ENCODE results near the gene FADS3.

Gene FADS3

GRCh38 chr11:61850687-61851086, 40.7 kb downstream of the FADS3 start:
- Mint-ChIP-seq H3K27me3 (no peaks in the 10 kb centered on the region), H3K9me3 (peaks cover 2% of the 10 kb centered on the region), H3K4me3 (no peak overlapping the region), H3K4me1 (no peaks in the 10 kb centered on the region), H3K27ac (no peak overlapping the region), H3K36me3 (peaks cover 65% of the 10 kb centered on the region)
- no peak for ATAC-seq

- no peaks in the 10 kb centered on the region for H3K4me1 Mint-ChIP-seq
- peaks cover 8% of the 10 kb centered on the region for H3K27me3 Mint-ChIP-seq
- no peak overlapping the region for H3K4me3 Mint-ChIP-seq
- no peak for ATAC-seq
- peaks cover 66% of the 10 kb centered on the region for H3K36me3 Mint-ChIP-seq
- peaks cover 2% of the 10 kb centered on the region for H3K9me3 Mint-ChIP-seq
- no peak overlapping the region for H3K27ac Mint-ChIP-seq
These were observed 42.7 kb downstream of the FADS3 start for GRCh38 chr11:61848631-61849030.

GRCh38 chr11:61847914-61848581, 43.3 kb downstream of the FADS3 start:
- Mint-ChIP-seq H3K4me3 (no peak overlapping the region), H3K4me1 (no peaks in the 10 kb centered on the region), H3K27me3 (peaks cover 8% of the 10 kb centered on the region), H3K27ac (no peak overlapping the region), H3K36me3 (peaks cover 62% of the 10 kb centered on the region), H3K9me3 (peaks cover 2% of the 10 kb centered on the region)
- ATAC-seq, result no peak

GRCh38 chr11:61846362-61847020, 44.9 kb downstream of the FADS3 start:
- no peak for ATAC-seq
- Mint-ChIP-seq H3K4me1 (no peaks in the 10 kb centered on the region), H3K4me3 (no peak overlapping the region), H3K27me3 (peaks cover 8% of the 10 kb centered on the region), H3K36me3 (peaks cover 54% of the 10 kb centered on the region), H3K27ac (no peak overlapping the region), H3K9me3 (peaks cover 2% of the 10 kb centered on the region)

GRCh38 chr11:61844909-61845565, 46.3 kb downstream of the FADS3 start:
- peaks cover 8% of the 10 kb centered on the region for H3K27me3 Mint-ChIP-seq
- no peaks in the 10 kb centered on the region for H3K4me1 Mint-ChIP-seq
- no peak overlapping the region for H3K4me3 Mint-ChIP-seq
- H3K27ac Mint-ChIP-seq, result no peak overlapping the region
- H3K36me3 Mint-ChIP-seq, result peaks cover 54% of the 10 kb centered on the region
- H3K9me3 Mint-ChIP-seq, result peaks cover 2% of the 10 kb centered on the region
- no peak for ATAC-seq

GRCh38 chr11:61842528-61842820, 48.9 kb downstream of the FADS3 start:
- Mint-ChIP-seq H3K9me3 (no peaks in the 10 kb centered on the region), H3K36me3 (peaks cover 53% of the 10 kb centered on the region), H3K27ac (no peak overlapping the region), H3K27me3 (peaks cover 19% of the 10 kb centered on the region), H3K4me3 (no peak overlapping the region), H3K4me1 (no peaks in the 10 kb centered on the region)
- ATAC-seq, result no peak

- no peak for ATAC-seq
- no peak overlapping the region for H3K27ac Mint-ChIP-seq
- peaks cover 19% of the 10 kb centered on the region for H3K27me3 Mint-ChIP-seq
- H3K36me3 Mint-ChIP-seq, result peaks cover 48% of the 10 kb centered on the region
- H3K9me3 Mint-ChIP-seq, result no peaks in the 10 kb centered on the region
- H3K4me3 Mint-ChIP-seq, result no peak overlapping the region
- H3K4me1 Mint-ChIP-seq, result no peaks in the 10 kb centered on the region
These were observed 49.5 kb downstream of the FADS3 start for GRCh38 chr11:61841636-61842527.

- H3K27me3 Mint-ChIP-seq, result peaks cover 17% of the 10 kb centered on the region
- no peak overlapping the region for H3K4me3 Mint-ChIP-seq
- no peaks in the 10 kb centered on the region for H3K9me3 Mint-ChIP-seq
- no peak for ATAC-seq
- peaks cover 37% of the 10 kb centered on the region for H3K36me3 Mint-ChIP-seq
- H3K27ac Mint-ChIP-seq, result no peak overlapping the region
- H3K4me1 Mint-ChIP-seq, result no peaks in the 10 kb centered on the region
These were observed 51.0 kb downstream of the FADS3 start for GRCh38 chr11:61840371-61840770.

- Mint-ChIP-seq H3K4me3 (no peak overlapping the region), H3K27me3 (peaks cover 11% of the 10 kb centered on the region), H3K9me3 (no peaks in the 10 kb centered on the region), H3K36me3 (peaks cover 31% of the 10 kb centered on the region), H3K4me1 (peaks cover 5% of the 10 kb centered on the region), H3K27ac (no peak overlapping the region)
- no peak for ATAC-seq
These were observed 51.6 kb downstream of the FADS3 start for GRCh38 chr11:61839742-61840141.

GRCh38 chr11:61838921-61839320, 52.4 kb downstream of the FADS3 start:
- H3K4me1 Mint-ChIP-seq, result peaks cover 12% of the 10 kb centered on the region
- H3K27ac Mint-ChIP-seq, result no peak overlapping the region
- peaks cover 34% of the 10 kb centered on the region for H3K36me3 Mint-ChIP-seq
- no peak overlapping the region for H3K4me3 Mint-ChIP-seq
- no peak for ATAC-seq
- H3K27me3 Mint-ChIP-seq, result peaks cover 11% of the 10 kb centered on the region
- H3K9me3 Mint-ChIP-seq, result no peaks in the 10 kb centered on the region

GRCh38 chr11:61838501-61838900, 52.8 kb downstream of the FADS3 start:
- Mint-ChIP-seq H3K4me3 (no peak overlapping the region), H3K27ac (no peak overlapping the region), H3K27me3 (peaks cover 11% of the 10 kb centered on the region), H3K4me1 (peaks cover 16% of the 10 kb centered on the region), H3K9me3 (no peaks in the 10 kb centered on the region), H3K36me3 (peaks cover 38% of the 10 kb centered on the region)
- ATAC-seq, result no peak

GRCh38 chr11:61837411-61838005, 53.8 kb downstream of the FADS3 start:
- H3K4me1 Mint-ChIP-seq, result peaks cover 23% of the 10 kb centered on the region
- H3K36me3 Mint-ChIP-seq, result peaks cover 48% of the 10 kb centered on the region
- no peak overlapping the region for H3K27ac Mint-ChIP-seq
- no peak overlapping the region for H3K4me3 Mint-ChIP-seq
- no peaks in the 10 kb centered on the region for H3K9me3 Mint-ChIP-seq
- no peak for ATAC-seq
- H3K27me3 Mint-ChIP-seq, result peaks cover 11% of the 10 kb centered on the region

- Mint-ChIP-seq H3K27me3 (peaks cover 11% of the 10 kb centered on the region), H3K9me3 (no peaks in the 10 kb centered on the region), H3K4me3 (no peak overlapping the region), H3K4me1 (peaks cover 25% of the 10 kb centered on the region), H3K27ac (no peak overlapping the region), H3K36me3 (peaks cover 42% of the 10 kb centered on the region)
- no peak for ATAC-seq
These were observed 55.2 kb downstream of the FADS3 start for GRCh38 chr11:61836193-61836592.

- H3K36me3 Mint-ChIP-seq, result peaks cover 29% of the 10 kb centered on the region
- H3K9me3 Mint-ChIP-seq, result no peaks in the 10 kb centered on the region
- peaks cover 38% of the 10 kb centered on the region for H3K4me1 Mint-ChIP-seq
- peaks cover 26% of the 10 kb centered on the region for H3K27me3 Mint-ChIP-seq
- H3K4me3 Mint-ChIP-seq, result peak overlapping the region; percentile 25
- peak overlapping the region; percentile 64 for H3K27ac Mint-ChIP-seq
- ATAC-seq, result peak; percentile 93
These were observed 56.9 kb downstream of the FADS3 start for GRCh38 chr11:61834278-61835048.

Measured in stimulated activated memory B cell treated with anti-CD40 and anti-IgM and Interleukin-4, amounts not matched to agents 10 μg/mL and 1 μg/mL and 100 μg/mL, for 72 hours (primary cell).